ENCODE measurements around the gene NF1.

DNA sequence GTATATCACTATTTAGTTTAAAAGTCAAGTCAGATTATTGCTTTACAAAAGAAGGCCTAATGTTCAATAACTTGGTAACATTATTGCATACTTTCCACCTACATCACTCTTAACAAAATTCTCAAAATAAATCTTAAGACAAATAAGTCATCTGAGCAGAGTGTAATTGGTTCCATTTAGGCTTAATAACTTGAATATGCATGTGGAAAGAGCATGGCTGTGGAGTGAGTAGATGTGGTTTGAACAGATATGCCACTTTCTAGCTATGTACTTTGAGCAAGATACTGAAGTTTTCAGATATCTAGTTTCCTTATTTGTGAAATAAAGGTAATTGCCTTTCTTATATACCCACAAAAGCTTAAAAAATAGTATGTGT, 233.4 kb downstream of the NF1 start:
- TF ChIP-seq, protein P1, sequence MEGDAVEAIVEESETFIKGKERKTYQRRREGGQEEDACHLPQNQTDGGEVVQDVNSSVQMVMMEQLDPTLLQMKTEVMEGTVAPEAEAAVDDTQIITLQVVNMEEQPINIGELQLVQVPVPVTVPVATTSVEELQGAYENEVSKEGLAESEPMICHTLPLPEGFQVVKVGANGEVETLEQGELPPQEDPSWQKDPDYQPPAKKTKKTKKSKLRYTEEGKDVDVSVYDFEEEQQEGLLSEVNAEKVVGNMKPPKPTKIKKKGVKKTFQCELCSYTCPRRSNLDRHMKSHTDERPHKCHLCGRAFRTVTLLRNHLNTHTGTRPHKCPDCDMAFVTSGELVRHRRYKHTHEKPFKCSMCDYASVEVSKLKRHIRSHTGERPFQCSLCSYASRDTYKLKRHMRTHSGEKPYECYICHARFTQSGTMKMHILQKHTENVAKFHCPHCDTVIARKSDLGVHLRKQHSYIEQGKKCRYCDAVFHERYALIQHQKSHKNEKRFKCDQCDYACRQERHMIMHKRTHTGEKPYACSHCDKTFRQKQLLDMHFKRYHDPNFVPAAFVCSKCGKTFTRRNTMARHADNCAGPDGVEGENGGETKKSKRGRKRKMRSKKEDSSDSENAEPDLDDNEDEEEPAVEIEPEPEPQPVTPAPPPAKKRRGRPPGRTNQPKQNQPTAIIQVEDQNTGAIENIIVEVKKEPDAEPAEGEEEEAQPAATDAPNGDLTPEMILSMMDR (conservative IDR thresholded peaks at IDR 0.05; ENCODE audit: low read depth, low read length) = no peak
- TF ChIP-seq EZH2 (IDR thresholded peaks at IDR 0.05; ENCODE audit: low read length, unreplicated experiment) = no peak
- no peak for TF ChIP-seq EZH2phosphoT487 (IDR thresholded peaks at IDR 0.05; ENCODE audit: borderline replicate concordance, low read length)

All from PC-3 (cell line).